GM19395 (cell line): ENCODE results near the gene TCEANC2.

Experiments
- ATAC-seq: cut with Tn5 transposase; IDR thresholded peaks from one replicate; pipeline ENCODE4 v1.9.1; 2021; ENCODE audit warnings: mild to moderate bottlenecking, moderate library complexity; ENCODE audit not compliant: unreplicated experiment

The TCEANC2 gene

GRCh38 chr1:54112705-54113368 lies 59.4 kb downstream of the TCEANC2 start:
- no peak for ATAC-seq

GRCh38 chr1:54114001-54114400 lies 60.6 kb downstream of the TCEANC2 start:
- ATAC-seq, result no peak

DNA sequence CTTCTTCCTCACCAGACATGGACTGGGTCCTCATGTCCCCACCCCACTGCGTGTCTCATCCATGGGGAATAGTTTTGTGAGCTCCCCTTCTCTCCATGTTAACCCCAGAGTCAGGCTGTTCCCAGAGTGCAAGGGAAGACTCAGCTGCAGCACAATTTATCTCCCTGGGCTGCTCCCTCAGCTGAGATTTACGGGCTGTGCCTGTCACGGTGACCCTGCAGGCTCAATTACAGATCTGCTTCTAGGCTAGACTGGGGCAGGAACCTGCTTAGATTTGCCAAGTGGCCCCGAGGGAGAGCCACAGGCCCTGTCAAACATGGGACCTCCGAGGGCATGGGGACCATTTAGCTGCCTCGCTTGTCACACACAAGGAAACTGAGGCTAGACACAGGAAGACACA lies 61.5 kb downstream of the TCEANC2 start:
- no peak for ATAC-seq

GRCh38 chr1:54115520-54115919 lies 62.1 kb downstream of the TCEANC2 start:
- no peak for ATAC-seq

DNA sequence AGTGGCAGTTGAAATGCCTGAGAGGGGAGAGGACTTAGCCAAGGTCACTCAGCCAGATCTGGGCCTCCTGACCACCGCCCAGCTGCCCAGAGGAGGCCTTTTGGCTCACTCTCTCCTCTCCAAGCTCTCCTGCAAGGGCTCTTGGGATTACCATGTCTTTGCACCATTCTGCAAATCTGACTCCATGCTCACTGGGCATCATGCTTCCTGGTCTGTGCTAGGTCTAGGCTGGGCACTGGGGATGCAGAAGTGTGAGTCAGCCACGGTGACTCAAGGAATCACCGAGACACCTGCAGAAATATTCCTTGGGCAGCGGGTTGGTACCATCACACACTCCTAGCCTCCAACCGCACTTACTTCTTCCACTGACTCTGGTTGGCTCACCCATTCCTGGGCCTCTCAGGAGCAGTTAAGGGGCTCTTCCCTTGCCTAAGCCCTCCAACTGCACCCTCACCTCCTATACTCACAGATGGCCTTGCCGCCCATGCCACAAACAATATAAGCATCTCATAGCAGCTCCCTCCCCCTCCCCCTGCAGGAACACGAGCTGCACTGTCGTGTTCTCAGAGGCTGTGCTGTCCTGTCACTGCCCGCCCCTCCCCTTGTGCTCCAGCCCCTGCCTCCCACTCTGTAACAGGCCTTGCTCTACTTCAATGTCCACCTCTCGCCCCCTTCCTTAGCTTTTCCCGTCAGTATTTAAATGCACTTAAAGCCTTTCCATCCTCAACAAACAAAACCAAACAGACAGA lies 64.6 kb downstream of the TCEANC2 start:
- ATAC-seq, result no peak

DNA sequence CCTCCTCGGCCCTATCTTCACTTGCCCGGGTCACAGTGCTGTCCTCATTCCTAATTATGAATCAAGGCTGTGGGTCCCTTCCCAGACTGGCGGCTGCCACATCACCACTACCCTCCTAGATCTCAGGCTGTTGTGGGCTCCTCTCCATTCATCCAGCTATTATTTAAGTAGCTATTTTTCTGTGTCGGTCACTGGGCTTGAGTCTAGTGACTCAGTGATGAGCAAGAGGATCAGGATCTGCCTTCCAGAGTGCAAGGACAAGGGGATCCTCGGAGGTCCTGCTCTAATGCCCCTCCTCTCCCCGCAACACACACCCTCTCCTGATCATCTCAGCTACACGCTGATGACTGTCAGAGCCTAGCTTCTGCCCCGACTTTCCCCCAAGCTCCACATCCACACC lies 65.3 kb downstream of the TCEANC2 start:
- ATAC-seq, result no peak

DNA sequence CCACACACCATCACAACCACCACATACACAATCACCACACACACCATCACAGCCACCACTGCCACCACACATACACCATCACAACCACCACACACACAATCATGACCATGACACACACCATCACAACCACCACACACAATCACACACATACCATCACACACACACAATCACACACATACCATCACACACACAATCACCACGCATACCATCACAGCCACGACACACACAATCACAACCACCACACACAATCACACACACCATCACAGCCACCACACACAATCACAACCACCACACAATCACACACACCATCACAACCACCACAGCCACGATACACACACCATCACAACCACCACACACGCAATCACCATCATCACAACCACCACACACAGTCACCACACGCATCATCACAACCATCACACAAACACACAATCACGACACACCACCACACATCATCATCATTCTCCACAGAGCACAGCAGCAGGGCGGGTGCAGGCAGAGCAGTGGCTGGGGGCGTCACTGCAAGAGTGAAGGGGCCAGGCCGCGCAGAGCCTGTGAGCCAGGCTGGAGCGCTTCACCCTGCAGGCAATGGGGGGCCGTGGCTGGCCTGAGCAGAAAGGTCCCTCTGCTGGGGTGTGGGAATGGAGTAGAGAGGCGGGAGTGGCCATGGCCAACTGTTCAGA lies 66.8 kb downstream of the TCEANC2 start:
- ATAC-seq, result no peak

GRCh38 chr1:54120698-54121481 lies 67.5 kb downstream of the TCEANC2 start:
- no peak for ATAC-seq

GRCh38 chr1:54121482-54122134 lies 68.2 kb downstream of the TCEANC2 start:
- no peak for ATAC-seq

- no peak for ATAC-seq
Observed at GRCh38 chr1:54122135-54122751, 68.8 kb downstream of the TCEANC2 start.

- no peak for ATAC-seq
Observed at GRCh38 chr1:54122992-54123391, 69.6 kb downstream of the TCEANC2 start.

DNA sequence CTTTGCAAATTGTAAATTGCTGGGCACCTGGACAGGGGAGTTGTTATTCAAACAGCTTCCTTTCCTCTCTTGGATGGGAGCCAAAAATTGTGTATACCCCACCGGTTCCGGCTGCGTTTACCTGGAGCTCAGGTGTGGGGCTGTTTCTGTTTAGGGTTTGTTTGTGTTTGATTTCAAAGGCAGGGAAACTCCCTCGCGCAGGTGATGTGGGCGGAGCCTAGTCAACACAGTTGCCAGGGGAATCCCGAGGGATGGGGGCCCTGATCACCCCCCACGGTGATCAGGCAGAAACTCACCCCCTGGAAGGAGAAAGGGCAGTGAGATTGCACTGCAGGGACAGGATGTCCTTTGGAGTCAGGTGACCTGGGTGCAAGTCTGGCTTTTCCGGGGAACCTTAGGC lies 71.1 kb downstream of the TCEANC2 start:
- no peak for ATAC-seq

- no peak for ATAC-seq
Observed at GRCh38 chr1:54124906-54125305, 71.5 kb downstream of the TCEANC2 start.

GRCh38 chr1:54125386-54126070 lies 72.1 kb downstream of the TCEANC2 start:
- no peak for ATAC-seq

DNA sequence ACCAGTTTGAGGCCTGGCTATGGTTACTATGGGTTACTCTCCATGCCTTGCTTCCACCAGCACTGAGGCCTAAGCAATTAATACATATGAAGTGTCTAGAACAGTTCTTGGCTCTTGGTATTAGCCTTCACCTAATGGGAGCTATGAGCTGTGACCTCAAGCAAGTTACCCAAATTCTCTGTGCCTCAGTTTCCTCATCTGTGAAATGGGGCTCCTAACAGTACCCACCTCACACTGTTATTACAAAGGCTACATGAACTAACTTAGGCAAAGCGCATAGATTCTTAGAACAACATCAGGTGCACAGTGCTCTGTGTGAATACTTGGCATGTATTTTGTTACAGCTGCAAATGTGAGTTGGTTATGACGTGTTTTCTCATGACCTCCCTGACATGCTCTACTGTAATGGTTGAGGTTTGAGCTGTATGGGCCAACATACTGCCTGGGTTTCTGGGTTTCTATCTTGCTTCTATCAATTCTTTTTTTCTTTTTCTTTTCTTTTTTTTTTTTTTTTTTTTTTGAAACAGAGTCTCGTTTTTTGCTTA lies 72.9 kb downstream of the TCEANC2 start:
- ATAC-seq, result no peak

DNA sequence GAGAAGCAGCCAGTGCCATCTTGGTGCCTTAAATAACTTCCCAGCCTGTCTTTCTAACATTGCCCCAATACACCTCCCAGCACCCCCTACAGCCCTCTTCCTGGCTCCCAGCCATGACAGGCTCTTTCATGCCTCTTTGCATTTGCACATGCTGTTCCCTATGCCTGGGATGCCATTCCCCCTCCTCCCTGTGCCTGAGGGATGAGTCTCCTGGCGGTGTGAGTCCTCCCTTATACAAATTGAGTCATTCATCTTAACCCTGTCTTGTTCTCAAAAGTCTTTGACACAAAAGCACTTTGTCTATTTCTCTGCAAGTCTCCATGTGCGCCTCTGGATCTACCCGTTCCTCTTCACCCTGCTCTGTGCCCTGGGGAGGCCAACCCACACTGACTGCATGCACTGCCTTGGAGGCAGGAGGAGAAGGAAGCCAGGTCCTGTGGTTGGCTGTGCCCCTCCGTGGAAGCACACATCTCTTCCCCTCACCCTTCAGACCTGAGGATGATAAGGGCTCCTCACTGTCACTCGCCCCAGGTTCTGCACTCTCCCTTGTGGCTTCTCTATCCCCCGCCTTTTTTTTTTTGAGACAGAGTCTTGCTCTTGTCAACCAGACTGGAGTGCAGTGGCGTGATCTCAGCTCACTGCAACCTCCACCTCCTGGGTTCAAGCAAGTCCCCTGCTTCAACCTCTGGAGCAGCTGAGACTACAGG lies 74.3 kb downstream of the TCEANC2 start:
- no peak for ATAC-seq

DNA sequence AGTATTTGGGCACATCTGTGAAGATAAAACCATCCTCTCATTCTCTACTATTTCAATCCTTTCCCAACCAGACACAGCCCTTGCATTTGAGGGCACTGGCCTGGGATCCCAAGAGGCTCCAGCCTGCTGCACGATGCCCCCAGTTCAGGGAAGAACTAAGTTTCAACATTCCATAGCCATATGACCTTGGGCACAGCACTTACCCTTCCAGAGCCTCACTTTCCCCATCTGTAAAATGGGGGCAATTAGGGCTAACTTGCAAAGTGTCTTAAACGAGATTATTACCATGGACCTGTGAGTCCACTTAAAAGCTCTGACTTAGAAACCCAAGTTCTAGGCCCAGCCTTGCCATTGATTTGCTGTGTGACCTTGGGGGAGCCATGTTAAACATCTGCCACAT lies 76.5 kb downstream of the TCEANC2 start:
- ATAC-seq, result no peak

DNA sequence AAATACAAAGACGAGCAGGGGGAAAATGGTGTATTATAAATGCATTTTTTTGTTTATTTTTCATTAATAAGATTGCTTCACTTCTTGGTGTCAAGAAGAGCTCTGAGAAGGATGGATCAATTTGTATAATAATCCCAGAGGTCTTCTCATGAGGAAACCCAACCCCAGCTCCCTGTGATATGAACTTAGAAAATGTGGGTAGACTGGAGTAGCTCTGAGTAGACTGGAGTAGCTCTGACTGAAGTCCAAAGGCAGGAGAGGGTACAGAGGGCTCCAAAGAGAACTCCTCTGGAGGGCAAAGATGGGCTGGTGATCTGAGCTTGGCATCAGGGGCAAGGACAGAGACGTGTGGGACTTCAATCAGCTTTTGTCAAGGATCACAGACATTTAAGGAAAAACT lies 78.0 kb downstream of the TCEANC2 start:
- ATAC-seq, result no peak

- ATAC-seq, result no peak
Observed at GRCh38 chr1:54132495-54132894, 79.1 kb downstream of the TCEANC2 start.
